Panc1 (cell line): ENCODE measurements around the gene C1RL. TPM values are rescaled to one million over a fixed set of nuclear protein-coding genes. Genes with fewer than 3 reads are reported as not detected.

Source experiments
- ATAC-seq: fragments of 200-7000 bp; cut with Tn5 transposase; 2 replicates; pipeline ENCODE4 v1.9.1; 2020; ENCODE audit warnings: mild to moderate bottlenecking, moderate library complexity
- BruUV-seq: library from RNA; stranded (reverse); fragments of 400-500 nt; replicated peaks from 2 replicates; lab custom pipeline; 2021; lab: Mats Ljungman, UMichigan
- CTCF ChIA-PET: fragments of 300-600 bp; sonication (Branson Sonifier 250); formaldehyde crosslinking; loops from one replicate; lab custom pipeline; 2022; ENCODE audit warnings: antibody characterized with exemption; lab: Charles Lee
- POLR2A ChIA-PET: fragments of 300-600 bp; sonication (Branson Sonifier 250); formaldehyde crosslinking; loops from one replicate; lab custom pipeline; 2022; ENCODE audit warnings: antibody characterized with exemption; lab: Charles Lee
- DNase-seq: peaks from one replicate; pipeline ENCODE4 v3.0.0-alpha.2; 2010; ENCODE audit warnings: low read depth, low spot score
- H3K27ac ChIP-seq: 2 replicates; pipeline ENCODE4 v1.5.1; 2011; ENCODE audit warnings: mild to moderate bottlenecking, low read length, inconsistent platforms
- H3K27me3 ChIP-seq: fragments of 200-500 bp; sonication (Bioruptor generic); 2 replicates; pipeline ENCODE4 v1.6.0; 2014; ENCODE audit warnings: low read length, inconsistent platforms; ENCODE audit not compliant: control insufficient read depth, insufficient read depth
- H3K36me3 ChIP-seq: fragments of 200-500 bp; sonication (Bioruptor generic); 2 replicates; pipeline ENCODE4 v1.5.1; 2014; ENCODE audit warnings: inconsistent platforms, mild to moderate bottlenecking, low read length, moderate library complexity; ENCODE audit not compliant: control insufficient read depth, insufficient read depth
- H3K4me1 ChIP-seq: 2 replicates; pipeline ENCODE4 v1.5.1; 2011; ENCODE audit warnings: inconsistent platforms, mild to moderate bottlenecking, low read length, moderate library complexity; ENCODE audit not compliant: control insufficient read depth, insufficient read depth
- H3K4me3 ChIP-seq, 2 experiments: 2 replicates each; pipeline ENCODE4 v1.5.1; 2011 to 2012; ENCODE audit warnings: low read depth in 2 of 2, low read length in 2 of 2, mild to moderate bottlenecking in 2 of 2, inconsistent platforms in 1 of 2, moderate library complexity in 1 of 2
- H3K9me3 ChIP-seq: fragments of 200-500 bp; sonication (Bioruptor generic); 2 replicates; pipeline ENCODE4 v1.5.1; 2014; ENCODE audit warnings: low read depth, mild to moderate bottlenecking, inconsistent platforms, low read length, moderate library complexity; ENCODE audit not compliant: control insufficient read depth, insufficient read depth
- CTCF ChIP-seq: fragments of 450-650 bp; IDR thresholded peaks from 2 replicates; pipeline ENCODE4 v1.5.1; 2017; ENCODE audit warnings: mild to moderate bottlenecking
- POLR2AphosphoS5 ChIP-seq: IDR thresholded peaks from 2 replicates; pipeline ENCODE4 v1.6.1; 2012; ENCODE audit warnings: mild to moderate bottlenecking, low read depth, low read length, moderate library complexity
- REST ChIP-seq, 2 experiments: IDR thresholded peaks; 2 replicates each; pipeline ENCODE4 v1.6.1; 2011 to 2012; ENCODE audit warnings: low read depth in 2 of 2, control low read depth in 1 of 2, low read length in 1 of 2, mild to moderate bottlenecking in 1 of 2, moderate library complexity in 1 of 2; ENCODE audit not compliant: insufficient read depth in 1 of 2
- SIN3A ChIP-seq: IDR thresholded peaks from 2 replicates; pipeline ENCODE4 v1.6.1; 2012; ENCODE audit warnings: low read depth, mild to moderate bottlenecking, low read length, moderate library complexity, borderline replicate concordance; ENCODE audit not compliant: insufficient read depth
- TCF7L2 ChIP-seq: IDR thresholded peaks from 2 replicates; pipeline ENCODE4 v1.6.1; 2011; ENCODE audit warnings: mild to moderate bottlenecking, low read depth, low read length, inconsistent platforms
- in situ Hi-C: cut with HindIII; loops from 2 replicates; pipeline ENCODE4 v1.10.0; 2016; ENCODE audit warnings: low sequenced_read_pairs, low pct_unique_long_range_greater_than_20kb
- intact Hi-C: fragments of 100-400 bp; cut with micrococcal nuclease; formaldehyde crosslinking; loops from one replicate; pipeline ENCODE4 v1.10.0; 2022; ENCODE audit not compliant: unreplicated experiment
- total RNA-seq: library from RNA; stranded (reverse); gene quantifications from one replicate; pipeline ENCODE4 v1.2.1, GENCODE V29; 2021; ENCODE audit not compliant: unreplicated experiment

The C1RL gene
- total RNA-seq, 1 experiment from 2014 or later = 10.7 TPM

GRCh38 chr12:7127916-7128626 lies 19.1 kb upstream of the C1RL start:
- no peaks in the 10 kb centered on the region for H3K27me3 ChIP-seq
- ATAC-seq (no peak), DNase-seq (no peak)
- intact Hi-C loops (no loop called here), in situ Hi-C loops (no loop called here)
- no peak overlapping the region for H3K4me3 ChIP-seq
- H3K4me1 ChIP-seq = no peaks in the 10 kb centered on the region
- POLR2A ChIA-PET = interaction anchor here (0.6 kb wide), 1 partner anchor 1022 kb away, joined by 19 read pairs; no protein-coding TSS in a partner anchor
- BruUV-seq = no TSS peak
- no peaks in the 10 kb centered on the region for H3K36me3 ChIP-seq
- TF ChIP-seq CTCF (no peak), POLR2AphosphoS5 (no peak), REST (IDR thresholded peaks at IDR 0.05; ENCODE audit: insufficient read depth in 1 of 2, low read depth in 2 of 2, low read length in 1 of 2) (no peak), SIN3A (no peak), TCF7L2 (no peak)
- H3K27ac ChIP-seq = no peak overlapping the region
- no peaks in the 10 kb centered on the region for H3K9me3 ChIP-seq
- CTCF ChIA-PET = no interaction called here

- no peak for TF ChIP-seq POLR2AphosphoS5
- TF ChIP-seq TCF7L2 = no peak
- TF ChIP-seq REST (IDR thresholded peaks at IDR 0.05; ENCODE audit: insufficient read depth in 1 of 2, low read depth in 2 of 2, low read length in 1 of 2) = no peak
- TF ChIP-seq SIN3A = no peak
- no peak for TF ChIP-seq CTCF
- ChIA-PET CTCF (no interaction called here), POLR2A (no interaction called here)
- BruUV-seq = no TSS peak
- in situ Hi-C loops (no loop called here), intact Hi-C loops (no loop called here)
- DNase-seq (no peak), ATAC-seq (no peak)
- no peaks in the 10 kb centered on the region for H3K27me3 ChIP-seq
- H3K4me1 ChIP-seq = no peaks in the 10 kb centered on the region
- no peaks in the 10 kb centered on the region for H3K36me3 ChIP-seq
- no peak overlapping the region for H3K27ac ChIP-seq
- H3K9me3 ChIP-seq = no peaks in the 10 kb centered on the region
- no peak overlapping the region for H3K4me3 ChIP-seq
Measured at GRCh38 chr12:7125632-7126227, 16.7 kb upstream of the C1RL start.
